Measurements from ENCODE around the gene LARP4B. TPM values are rescaled to one million over a fixed set of nuclear protein-coding genes. Genes with fewer than 3 reads are reported as not detected.
A peak's percentile ranks its signal among the peaks of the same experiment; 100 is the strongest.

Gene LARP4B
- total RNA-seq, 1 donor from 2014 or later: 31.1 TPM

DNA sequence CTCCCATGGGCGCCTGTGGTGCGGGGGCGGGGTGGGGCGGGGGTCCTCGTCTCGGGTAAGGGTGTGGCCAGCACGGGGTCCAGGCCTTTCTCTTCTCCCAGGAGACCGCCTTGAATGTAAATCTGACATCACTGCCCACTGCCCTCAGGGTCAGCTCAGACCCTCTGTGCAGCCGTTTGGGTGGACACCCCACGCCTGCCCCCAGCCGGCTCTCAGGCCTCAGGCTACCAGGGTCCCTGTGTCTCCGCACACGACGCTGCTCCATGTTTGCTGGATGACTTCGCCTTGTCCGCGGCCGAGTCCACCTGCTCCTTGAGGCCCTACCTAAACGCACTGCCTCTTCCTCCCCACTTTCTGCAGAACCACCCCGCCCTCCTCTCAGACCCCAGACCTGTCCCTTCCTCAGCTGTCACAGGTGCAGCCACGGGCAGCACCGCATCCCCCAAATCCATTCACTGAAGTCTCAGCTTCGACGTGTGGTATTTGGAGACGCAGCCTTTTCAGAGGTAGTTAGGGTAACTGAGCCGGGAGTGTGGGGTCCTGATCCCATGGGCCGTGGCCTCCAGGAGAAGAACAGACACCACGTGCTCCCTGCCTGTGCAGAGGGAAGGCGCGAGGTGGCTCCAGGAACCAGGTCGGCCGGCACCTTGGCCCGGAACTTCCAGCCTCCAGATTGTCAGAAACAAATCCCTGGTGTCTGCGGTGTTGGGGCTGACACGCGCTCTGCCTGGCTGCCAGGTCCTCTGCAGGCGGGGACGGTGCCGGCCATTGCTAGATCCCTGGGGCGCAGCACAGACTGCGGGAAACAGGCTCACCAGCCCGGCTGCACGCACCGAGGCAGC is 144.7 kb downstream of the LARP4B start:
- Histone ChIP-seq H3K4me3 (ENCODE audit: low read depth, low read length) (no peak overlapping the region), H3K36me3 (ENCODE audit: control insufficient read depth, insufficient read depth, low read length) (no peaks in the 10 kb centered on the region), H3K27me3 (ENCODE audit: control insufficient read depth, insufficient read depth, low read length) (peaks cover 4% of the 10 kb centered on the region)
- TF ChIP-seq, protein P1, sequence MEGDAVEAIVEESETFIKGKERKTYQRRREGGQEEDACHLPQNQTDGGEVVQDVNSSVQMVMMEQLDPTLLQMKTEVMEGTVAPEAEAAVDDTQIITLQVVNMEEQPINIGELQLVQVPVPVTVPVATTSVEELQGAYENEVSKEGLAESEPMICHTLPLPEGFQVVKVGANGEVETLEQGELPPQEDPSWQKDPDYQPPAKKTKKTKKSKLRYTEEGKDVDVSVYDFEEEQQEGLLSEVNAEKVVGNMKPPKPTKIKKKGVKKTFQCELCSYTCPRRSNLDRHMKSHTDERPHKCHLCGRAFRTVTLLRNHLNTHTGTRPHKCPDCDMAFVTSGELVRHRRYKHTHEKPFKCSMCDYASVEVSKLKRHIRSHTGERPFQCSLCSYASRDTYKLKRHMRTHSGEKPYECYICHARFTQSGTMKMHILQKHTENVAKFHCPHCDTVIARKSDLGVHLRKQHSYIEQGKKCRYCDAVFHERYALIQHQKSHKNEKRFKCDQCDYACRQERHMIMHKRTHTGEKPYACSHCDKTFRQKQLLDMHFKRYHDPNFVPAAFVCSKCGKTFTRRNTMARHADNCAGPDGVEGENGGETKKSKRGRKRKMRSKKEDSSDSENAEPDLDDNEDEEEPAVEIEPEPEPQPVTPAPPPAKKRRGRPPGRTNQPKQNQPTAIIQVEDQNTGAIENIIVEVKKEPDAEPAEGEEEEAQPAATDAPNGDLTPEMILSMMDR (IDR thresholded peaks at IDR 0.05; ENCODE audit: insufficient read depth, low read length, severe bottlenecking): no peak
- no peak for FAIRE-seq
- no peak for DNase-seq (ENCODE audit: low read depth)

DNA sequence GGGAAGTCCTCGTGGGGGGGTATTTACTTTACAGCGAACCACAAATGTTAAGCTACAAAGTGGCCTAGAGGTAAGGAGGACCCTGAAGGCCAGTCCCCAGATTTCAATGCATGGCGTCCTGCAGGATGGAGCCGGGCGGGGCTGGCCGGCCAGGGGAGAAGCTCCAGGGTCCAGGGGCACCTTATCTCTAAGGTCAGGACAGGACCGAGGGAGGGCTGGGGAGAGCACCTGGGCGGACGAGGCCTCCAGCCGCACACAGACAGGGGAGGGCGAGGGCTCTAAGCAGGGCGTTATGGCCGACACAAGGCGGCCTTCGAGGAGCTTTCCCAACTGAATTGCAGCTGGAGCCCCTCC is 145.7 kb downstream of the LARP4B start:
- FAIRE-seq: no peak
- Histone ChIP-seq H3K27me3 (ENCODE audit: control insufficient read depth, insufficient read depth, low read length) (peaks cover 4% of the 10 kb centered on the region), H3K4me3 (ENCODE audit: low read depth, low read length) (no peak overlapping the region), H3K36me3 (ENCODE audit: control insufficient read depth, insufficient read depth, low read length) (no peaks in the 10 kb centered on the region)
- TF ChIP-seq, protein P1 (IDR thresholded peaks at IDR 0.05; ENCODE audit: insufficient read depth, low read length, severe bottlenecking): no peak
- no peak for DNase-seq (ENCODE audit: low read depth)

DNA sequence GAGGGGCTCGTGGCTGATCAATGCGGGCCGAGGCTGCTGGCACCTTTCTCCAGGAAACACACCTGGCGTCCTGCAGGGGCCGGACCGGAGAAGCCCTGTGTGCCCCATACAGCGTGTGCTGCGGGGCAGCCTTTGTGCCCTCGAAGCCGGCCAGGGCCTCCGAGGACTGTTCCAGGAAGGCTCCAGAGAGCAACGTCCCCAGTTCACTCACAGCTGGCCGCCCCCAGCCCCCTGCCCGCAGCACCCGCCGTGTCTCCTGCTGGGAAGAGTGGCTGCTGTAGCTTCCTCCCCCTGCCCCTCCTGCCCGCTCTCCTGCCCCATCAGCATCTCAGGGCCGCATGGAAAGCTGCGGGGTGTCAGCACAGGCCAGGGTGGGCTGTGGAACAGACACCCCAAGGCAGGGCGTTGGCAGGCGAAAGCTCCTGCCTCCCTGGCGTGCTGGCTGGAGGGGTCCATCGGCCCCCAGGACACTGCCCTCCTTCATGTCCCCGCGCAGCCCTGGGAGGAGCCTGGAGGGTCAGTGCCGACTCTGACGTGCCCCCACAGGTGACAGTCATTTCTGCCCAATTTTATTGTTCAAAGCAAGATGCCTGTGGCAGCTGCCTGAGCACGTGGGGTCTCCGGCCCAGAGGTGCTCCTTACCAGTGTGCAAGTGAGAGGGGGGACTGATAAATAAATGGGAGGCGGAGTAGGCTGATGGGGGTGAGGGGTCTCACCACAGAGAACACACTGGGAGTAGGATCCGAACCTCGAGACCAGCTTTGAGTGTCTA is 146.2 kb downstream of the LARP4B start:
- TF ChIP-seq, protein P1 (IDR thresholded peaks at IDR 0.05; ENCODE audit: insufficient read depth, low read length, severe bottlenecking): no peak
- Histone ChIP-seq H3K27me3 (ENCODE audit: control insufficient read depth, insufficient read depth, low read length) (peaks cover 4% of the 10 kb centered on the region), H3K36me3 (ENCODE audit: control insufficient read depth, insufficient read depth, low read length) (no peaks in the 10 kb centered on the region), H3K4me3 (ENCODE audit: low read depth, low read length) (peak overlapping the region; percentile 14)
- DNase-seq (ENCODE audit: low read depth) (no peak), FAIRE-seq (no peak)

DNA sequence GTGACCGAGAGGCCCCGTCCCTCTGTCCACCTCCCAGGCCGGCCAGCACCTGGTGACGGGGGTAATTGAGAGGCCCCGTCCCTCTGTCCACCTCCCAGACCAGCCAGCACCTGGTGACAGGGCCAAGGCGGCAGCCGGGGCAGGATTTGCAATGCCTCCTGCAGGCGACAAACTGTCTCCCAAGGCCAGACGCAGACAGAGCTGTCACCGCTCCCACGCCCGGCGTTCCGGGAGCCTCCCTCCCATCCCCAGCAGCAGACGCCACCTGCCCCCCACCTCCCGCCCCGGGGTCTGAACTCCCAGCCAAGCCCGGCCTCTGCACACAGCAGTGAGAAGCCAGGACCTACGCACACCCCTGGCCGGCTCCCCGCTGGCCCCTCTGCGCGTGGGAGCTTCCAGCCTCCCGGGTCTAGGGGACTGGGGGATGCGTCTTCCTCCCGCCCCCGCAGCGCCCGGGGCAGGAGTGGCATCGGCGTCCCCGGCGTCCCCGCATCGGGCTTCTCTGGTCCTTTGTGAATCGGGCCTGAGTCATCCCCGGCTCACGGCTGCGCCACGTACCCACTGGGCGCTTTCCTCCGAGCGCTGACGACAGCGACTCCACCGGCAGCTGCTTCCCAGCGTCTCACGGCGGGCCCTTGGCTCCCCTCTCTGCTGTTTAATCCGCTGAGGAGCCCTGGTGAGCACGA is 147.0 kb downstream of the LARP4B start:
- Histone ChIP-seq H3K27me3 (ENCODE audit: control insufficient read depth, insufficient read depth, low read length) (peaks cover 4% of the 10 kb centered on the region), H3K36me3 (ENCODE audit: control insufficient read depth, insufficient read depth, low read length) (no peaks in the 10 kb centered on the region), H3K4me3 (ENCODE audit: low read depth, low read length) (peak overlapping the region; percentile 14)
- TF ChIP-seq, protein P1 (IDR thresholded peaks at IDR 0.05; ENCODE audit: insufficient read depth, low read length, severe bottlenecking): peak; percentile 53
- DNase-seq (ENCODE audit: low read depth) (peak; percentile 60), FAIRE-seq (no peak)

DNA sequence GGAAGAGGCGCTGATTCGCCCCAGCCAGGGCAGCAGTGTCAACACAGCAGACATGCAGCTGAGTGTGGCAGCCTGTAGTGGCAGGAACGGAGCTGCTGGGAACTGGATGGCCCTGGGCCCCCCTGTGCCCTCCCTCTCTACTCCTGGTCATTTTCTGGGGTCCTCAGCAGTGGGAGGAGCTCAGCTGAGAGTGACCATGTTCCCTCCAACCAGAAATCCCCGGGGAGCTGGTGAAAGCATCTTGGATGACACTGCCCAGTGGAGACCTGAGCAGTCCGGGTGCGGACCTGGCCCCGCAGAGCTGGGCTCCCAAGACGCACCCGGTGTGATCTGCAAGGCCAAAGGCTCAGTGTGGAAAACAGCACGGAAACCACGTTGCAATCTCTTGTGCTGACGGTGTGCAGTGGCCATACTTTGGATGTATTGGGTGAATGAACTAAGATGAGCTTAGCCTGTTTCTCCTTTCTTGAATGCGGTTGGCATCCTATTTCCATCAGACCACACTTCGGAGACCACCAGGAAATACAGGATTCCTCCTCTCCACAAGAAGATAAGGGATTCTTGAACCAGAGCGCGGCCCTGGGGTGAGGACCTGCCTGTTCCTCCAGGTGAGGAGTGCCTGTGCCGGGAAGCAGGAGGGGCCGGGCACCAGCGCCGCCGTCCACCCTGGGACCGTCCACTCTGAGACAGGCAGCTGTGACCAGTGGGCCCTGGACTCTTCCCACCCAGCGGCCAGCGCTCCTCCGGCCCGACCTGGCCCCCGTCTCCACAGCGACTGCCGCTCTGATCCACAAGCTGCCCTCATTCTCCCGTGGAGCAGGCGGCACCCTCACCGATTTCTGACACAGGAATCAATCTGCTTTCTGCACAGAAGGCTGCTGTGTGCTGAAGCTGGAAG is 148.5 kb downstream of the LARP4B start:
- Histone ChIP-seq H3K27me3 (ENCODE audit: control insufficient read depth, insufficient read depth, low read length) (peaks cover 4% of the 10 kb centered on the region), H3K4me3 (ENCODE audit: low read depth, low read length) (no peak overlapping the region), H3K36me3 (ENCODE audit: control insufficient read depth, insufficient read depth, low read length) (no peaks in the 10 kb centered on the region)
- FAIRE-seq: peak; percentile 60
- no peak for DNase-seq (ENCODE audit: low read depth)
- TF ChIP-seq, protein P1 (IDR thresholded peaks at IDR 0.05; ENCODE audit: insufficient read depth, low read length, severe bottlenecking): no peak
